VCaP (cell line): ENCODE data around the gene RLIM.

ENCODE experiments used
- H3K27ac ChIP-seq: fragments of 450-650 bp; 2 replicates; pipeline ENCODE4 v1.5.1; 2017
- TF ChIP-seq, protein P1 (sequence below): fragments of 450-650 bp; conservative IDR thresholded peaks from 2 replicates; pipeline ENCODE4 v1.5.1; 2017; ENCODE audit warnings: mild to moderate bottlenecking, moderate library complexity

The RLIM gene

DNA sequence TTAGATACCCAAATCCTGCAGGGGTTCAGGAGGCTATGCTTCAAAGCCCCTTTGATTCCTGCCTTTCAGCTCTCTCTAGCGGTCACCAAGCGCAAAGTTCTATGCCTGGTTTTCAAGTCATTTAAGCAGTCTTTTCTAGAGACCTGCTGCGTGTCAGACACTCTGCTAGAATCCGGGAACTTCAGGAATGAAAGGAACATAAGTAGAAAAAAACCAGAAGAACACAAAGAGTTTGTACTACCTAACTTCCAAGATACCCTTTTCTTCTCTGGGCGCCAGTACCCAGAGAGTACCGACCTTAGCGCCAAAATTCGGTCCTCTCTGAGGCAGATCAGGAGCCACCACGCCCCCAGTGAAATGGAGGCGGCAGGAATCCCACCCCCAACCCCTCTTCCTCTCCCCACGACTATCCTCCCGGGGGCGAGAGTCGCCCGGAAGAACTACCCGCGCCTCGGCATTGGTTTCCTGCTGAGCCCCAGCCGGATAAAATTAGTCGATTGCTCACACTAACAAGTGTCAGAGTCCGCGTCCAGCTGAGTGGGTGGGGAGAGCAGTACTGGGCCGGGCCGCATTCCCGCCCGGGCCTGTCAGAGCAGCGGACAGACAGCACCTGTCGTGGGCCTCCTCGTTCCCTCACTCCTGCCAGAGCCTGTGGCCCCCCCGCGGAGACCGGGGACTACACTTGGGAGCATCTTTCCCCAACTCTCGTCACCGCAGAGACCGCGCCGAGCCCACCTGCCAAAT lies 78.8 kb downstream of the RLIM start:
- TF ChIP-seq, protein P1, sequence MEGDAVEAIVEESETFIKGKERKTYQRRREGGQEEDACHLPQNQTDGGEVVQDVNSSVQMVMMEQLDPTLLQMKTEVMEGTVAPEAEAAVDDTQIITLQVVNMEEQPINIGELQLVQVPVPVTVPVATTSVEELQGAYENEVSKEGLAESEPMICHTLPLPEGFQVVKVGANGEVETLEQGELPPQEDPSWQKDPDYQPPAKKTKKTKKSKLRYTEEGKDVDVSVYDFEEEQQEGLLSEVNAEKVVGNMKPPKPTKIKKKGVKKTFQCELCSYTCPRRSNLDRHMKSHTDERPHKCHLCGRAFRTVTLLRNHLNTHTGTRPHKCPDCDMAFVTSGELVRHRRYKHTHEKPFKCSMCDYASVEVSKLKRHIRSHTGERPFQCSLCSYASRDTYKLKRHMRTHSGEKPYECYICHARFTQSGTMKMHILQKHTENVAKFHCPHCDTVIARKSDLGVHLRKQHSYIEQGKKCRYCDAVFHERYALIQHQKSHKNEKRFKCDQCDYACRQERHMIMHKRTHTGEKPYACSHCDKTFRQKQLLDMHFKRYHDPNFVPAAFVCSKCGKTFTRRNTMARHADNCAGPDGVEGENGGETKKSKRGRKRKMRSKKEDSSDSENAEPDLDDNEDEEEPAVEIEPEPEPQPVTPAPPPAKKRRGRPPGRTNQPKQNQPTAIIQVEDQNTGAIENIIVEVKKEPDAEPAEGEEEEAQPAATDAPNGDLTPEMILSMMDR = no peak
- H3K27ac ChIP-seq = peak overlapping the region; percentile 59; the same call in 1 of the 2 replicates
